Esophagus squamous epithelium (tissue), 5 donors: ENCODE data around the gene THRSP. TPM values are rescaled to one million over a fixed set of nuclear protein-coding genes. Genes with fewer than 3 reads are reported as not detected.
"Not testable (repeated sequence)": the region's sequence is repeated elsewhere in the genome, so short reads cannot be mapped to it uniquely, and the experiment has no call there.

Experiments used
- DNase-seq: peaks from one replicate; lab custom pipeline; 2025; lab: John Stamatoyannopoulos, UW
- H3K27ac ChIP-seq, 4 donors: fragments of 200-600 bp; sonication (generic); one replicate each; pipeline ENCODE4 v1.5.1; 2016 to 2019; ENCODE audit warnings: mild to moderate bottlenecking in 1 of 4
- H3K27me3 ChIP-seq, 4 donors: fragments of 200-600 bp; sonication (generic); 1 replicate in 3 of 4; 2 replicates in 1 of 4; pipeline versions ENCODE4 v1.5.1 to v1.6.0; 2017 to 2021; ENCODE audit warnings: antibody characterized with exemption in 1 of 4
- H3K36me3 ChIP-seq, 3 donors: fragments of 200-600 bp; sonication (generic); one replicate each; pipeline ENCODE4 v1.5.1; 2016 to 2019
- H3K4me1 ChIP-seq, 3 donors: fragments of 200-600 bp; sonication (generic); one replicate each; pipeline ENCODE4 v1.5.1; 2017 to 2019
- H3K4me3 ChIP-seq, 4 donors: fragments of 200-600 bp; sonication (generic); 1 replicate in 3 of 4; 2 replicates in 1 of 4; pipeline ENCODE4 v1.5.1; 2016 to 2019; ENCODE audit warnings: mild to moderate bottlenecking in 2 of 4, moderate library complexity in 1 of 4
- H3K9me3 ChIP-seq, 3 donors: fragments of 200-600 bp; sonication (generic); one replicate each; pipeline ENCODE4 v1.5.1; 2016 to 2019
- CTCF ChIP-seq, 6 experiments: fragments of 450-650 bp in 4 of 6; fragments of 200-600 bp in 2 of 6; sonication (generic) in 2 of 6; IDR thresholded peaks; one replicate each; pipeline ENCODE4 v1.5.1; 2016 to 2019; ENCODE audit warnings: antibody characterized with exemption in 6 of 6, mild to moderate bottlenecking in 4 of 6, moderate library complexity in 4 of 6
- POLR2A ChIP-seq, 4 donors: fragments of 450-650 bp; IDR thresholded peaks; one replicate each; pipeline ENCODE4 v1.6.1; 2017; ENCODE audit warnings: antibody characterized with exemption in 4 of 4, mild to moderate bottlenecking in 4 of 4, moderate library complexity in 3 of 4
- WGBS, 2 donors: methylation state at CpG; one replicate each; pipeline ENCODE4 v1.1.5; 2018; 5-methylcytosine and 5-hydroxymethylcytosine counted together
- intact Hi-C: fragments of 100-400 bp; cut with DNase I; formaldehyde crosslinking; loops from one replicate; pipeline ENCODE4 v1.15.0; 2022
- total RNA-seq, 4 donors: library from RNA; depleted of rRNA; stranded (reverse); fragments of >200 nt; gene quantifications; one replicate each; pipeline ENCODE4 v1.1.0, GENCODE V29; 2016
- donor health status: DM: yes; HTN: yes; CAD: no.

THRSP gene
- total RNA-seq, 4 donors from 2014 or later, result not detected

- no peak for DNase-seq
- no peaks in the 10 kb centered on the region for H3K27me3 ChIP-seq
- no peak overlapping the region for H3K27ac ChIP-seq
- intact Hi-C loops, result no loop called here
- H3K4me3 ChIP-seq, result no peak overlapping the region
- H3K36me3 ChIP-seq, result no peaks in the 10 kb centered on the region
- no peak for TF ChIP-seq CTCF (IDR thresholded peaks at IDR 0.05)
- no peak for TF ChIP-seq POLR2A (IDR thresholded peaks at IDR 0.05)
- WGBS, 2 donors, result 88 to 92% methylated on average over 4 of the region's 4 CpGs
- no peaks in the 10 kb centered on the region for H3K9me3 ChIP-seq
- no peaks in the 10 kb centered on the region for H3K4me1 ChIP-seq
Observed at GRCh38 chr11:78054971-78055370, 8.7 kb upstream of the THRSP start.

GRCh38 chr11:78056093-78056492 is 7.6 kb upstream of the THRSP start:
- H3K36me3 ChIP-seq, result no peaks in the 10 kb centered on the region
- H3K9me3 ChIP-seq, result no peaks in the 10 kb centered on the region
- no peak for DNase-seq
- H3K27ac ChIP-seq, result no peak overlapping the region
- no peaks in the 10 kb centered on the region for H3K27me3 ChIP-seq
- H3K4me3 ChIP-seq, result no peak overlapping the region
- 90 to 91% methylated on average over 3 of the region's 3 CpGs for WGBS, 2 donors
- intact Hi-C loops, result no loop called here
- TF ChIP-seq POLR2A (IDR thresholded peaks at IDR 0.05) (no peak), CTCF (IDR thresholded peaks at IDR 0.05) (no peak)
- no peaks in the 10 kb centered on the region for H3K4me1 ChIP-seq

- H3K27ac ChIP-seq, result no peak overlapping the region
- no peaks in the 10 kb centered on the region for H3K36me3 ChIP-seq
- intact Hi-C loops, result no loop called here
- H3K27me3 ChIP-seq, result no peaks in the 10 kb centered on the region
- DNase-seq, result no peak
- H3K4me3 ChIP-seq, result no peak overlapping the region
- TF ChIP-seq CTCF (IDR thresholded peaks at IDR 0.05) (no peak), POLR2A (IDR thresholded peaks at IDR 0.05) (no peak)
- H3K9me3 ChIP-seq, result no peaks in the 10 kb centered on the region
- H3K4me1 ChIP-seq, result no peaks in the 10 kb centered on the region
- WGBS, 2 donors, result 81 to 85% methylated on average over 7 to 10 of the region's 10 CpGs
Observed at GRCh38 chr11:78057462-78058055, 6.1 kb upstream of the THRSP start.

- intact Hi-C loops, result not testable (repeated sequence)
Observed at GRCh38 chr11:78059749-78060328, 3.8 kb upstream of the THRSP start.

GRCh38 chr11:78060533-78060932 is 3.1 kb upstream of the THRSP start:
- no peak overlapping the region for H3K27ac ChIP-seq
- WGBS, 2 donors, result 91 to 99% methylated on average over 5 to 8 of the region's 8 CpGs
- DNase-seq, result no peak
- intact Hi-C loops, result no loop called here
- no peak for TF ChIP-seq CTCF (IDR thresholded peaks at IDR 0.05)
- no peak for TF ChIP-seq POLR2A (IDR thresholded peaks at IDR 0.05)
- no peaks in the 10 kb centered on the region for H3K36me3 ChIP-seq
- H3K4me3 ChIP-seq, result no peak overlapping the region
- no peaks in the 10 kb centered on the region for H3K4me1 ChIP-seq
- no peaks in the 10 kb centered on the region for H3K27me3 ChIP-seq
- H3K9me3 ChIP-seq, result no peaks in the 10 kb centered on the region

More at GRCh38 chr11:78059749-78060328, 3.8 kb upstream of the THRSP start:
- H3K9me3 ChIP-seq, H3K4me1 ChIP-seq, DNase-seq, H3K4me3 ChIP-seq, H3K36me3 ChIP-seq, H3K27me3 ChIP-seq, H3K27ac ChIP-seq: not testable (repeated sequence)
- 91 to 95% methylated on average over 9 of the region's 9 CpGs for WGBS, 2 donors
